ENCODE results near the gene FBXW8. TPM values are rescaled to one million over a fixed set of nuclear protein-coding genes. Genes with fewer than 3 reads are reported as not detected.

FBXW8 gene
- total RNA-seq (ENCODE audit: low replicate concordance) = 27.7 and 28.2 TPM in 2 replicates
- long read RNA-seq, full-length matches to known transcripts = 13 of 23 reads
- long read RNA-seq, partial matches to known transcripts = 1 of 23 reads
- long read RNA-seq, other reads (novel, unspliced or antisense) = 9 of 23 reads

- H3K27me3 Mint-ChIP-seq = peaks cover 5% of the 10 kb centered on the region
- H3K36me3 Mint-ChIP-seq = peaks cover 8% of the 10 kb centered on the region
- peak within 1 kb of the TSS; percentile 90 for H3K4me3 Mint-ChIP-seq
- H3K9me3 Mint-ChIP-seq = no peaks in the 10 kb centered on the region
- H3K4me1 Mint-ChIP-seq (ENCODE audit: unreplicated experiment) = peaks cover 18% of the 10 kb centered on the region
- DNase-seq (ENCODE audit: extremely low spot score, unreplicated experiment) = peak; percentile 85
- peak within 1 kb of the TSS; percentile 81 for H3K27ac Mint-ChIP-seq
- no peak for TF ChIP-seq CTCF (conservative IDR thresholded peaks at IDR 0.05)
Observed at GRCh38 chr12:116910645-116911451, at the start of gene FBXW8. Gene FBXW8, plus strand, starts transcription at chr12:116910950. Its CDS starts 88 bp downstream, at chr12:116911038.

GRCh38 chr12:116861320-116861719, 49.4 kb upstream of the FBXW8 start:
- Mint-ChIP-seq H3K27ac (no peak overlapping the region), H3K4me3 (no peak overlapping the region), H3K27me3 (peaks cover 4% of the 10 kb centered on the region), H3K36me3 (peaks cover 3% of the 10 kb centered on the region), H3K4me1 (ENCODE audit: unreplicated experiment) (peaks cover 25% of the 10 kb centered on the region), H3K9me3 (no peaks in the 10 kb centered on the region)
- DNase-seq (ENCODE audit: extremely low spot score, unreplicated experiment) = no peak
- no peak for TF ChIP-seq CTCF (conservative IDR thresholded peaks at IDR 0.05)

GRCh38 chr12:116862167-116862566, 48.6 kb upstream of the FBXW8 start:
- peaks cover 25% of the 10 kb centered on the region for H3K4me1 Mint-ChIP-seq (ENCODE audit: unreplicated experiment)

DNA sequence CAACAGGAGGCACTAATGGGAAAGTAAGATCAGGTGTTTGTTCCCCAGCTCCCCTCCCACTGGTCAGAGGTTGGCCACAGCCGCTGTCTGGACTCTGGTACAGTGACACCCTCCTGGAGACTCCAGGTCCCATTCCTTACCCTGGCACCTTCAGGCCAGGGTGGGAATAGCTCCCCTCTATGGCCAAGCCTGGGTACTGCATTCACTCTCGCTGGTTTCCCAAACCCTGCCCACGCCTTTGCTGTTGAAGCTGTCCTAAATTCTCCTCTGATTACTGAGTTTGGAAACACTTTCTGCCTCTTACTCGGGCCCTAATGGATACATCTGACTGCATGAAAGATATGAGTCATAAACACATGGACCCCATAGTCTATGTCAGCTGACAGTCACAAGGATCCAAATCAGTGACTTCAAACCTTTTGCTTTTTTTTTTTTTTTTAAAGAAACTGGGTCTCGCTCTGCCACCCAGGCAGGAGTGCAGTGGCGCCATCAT, 47.4 kb upstream of the FBXW8 start:
- peaks cover 3% of the 10 kb centered on the region for H3K36me3 Mint-ChIP-seq
- H3K4me3 Mint-ChIP-seq = no peak overlapping the region
- H3K9me3 Mint-ChIP-seq = no peaks in the 10 kb centered on the region
- TF ChIP-seq CTCF (conservative IDR thresholded peaks at IDR 0.05) = peak; percentile 73
- DNase-seq (ENCODE audit: extremely low spot score, unreplicated experiment) = no peak
- peaks cover 20% of the 10 kb centered on the region for H3K4me1 Mint-ChIP-seq (ENCODE audit: unreplicated experiment)
- H3K27me3 Mint-ChIP-seq = peaks cover 4% of the 10 kb centered on the region
- H3K27ac Mint-ChIP-seq = no peak overlapping the region

More at GRCh38 chr12:116862167-116862566, 48.6 kb upstream of the FBXW8 start:
- no peak for DNase-seq (ENCODE audit: extremely low spot score, unreplicated experiment)
- TF ChIP-seq CTCF (conservative IDR thresholded peaks at IDR 0.05) = no peak
- no peaks in the 10 kb centered on the region for H3K9me3 Mint-ChIP-seq
- peaks cover 3% of the 10 kb centered on the region for H3K36me3 Mint-ChIP-seq
- H3K27ac Mint-ChIP-seq = no peak overlapping the region
- H3K4me3 Mint-ChIP-seq = no peak overlapping the region
- peaks cover 4% of the 10 kb centered on the region for H3K27me3 Mint-ChIP-seq

DNA sequence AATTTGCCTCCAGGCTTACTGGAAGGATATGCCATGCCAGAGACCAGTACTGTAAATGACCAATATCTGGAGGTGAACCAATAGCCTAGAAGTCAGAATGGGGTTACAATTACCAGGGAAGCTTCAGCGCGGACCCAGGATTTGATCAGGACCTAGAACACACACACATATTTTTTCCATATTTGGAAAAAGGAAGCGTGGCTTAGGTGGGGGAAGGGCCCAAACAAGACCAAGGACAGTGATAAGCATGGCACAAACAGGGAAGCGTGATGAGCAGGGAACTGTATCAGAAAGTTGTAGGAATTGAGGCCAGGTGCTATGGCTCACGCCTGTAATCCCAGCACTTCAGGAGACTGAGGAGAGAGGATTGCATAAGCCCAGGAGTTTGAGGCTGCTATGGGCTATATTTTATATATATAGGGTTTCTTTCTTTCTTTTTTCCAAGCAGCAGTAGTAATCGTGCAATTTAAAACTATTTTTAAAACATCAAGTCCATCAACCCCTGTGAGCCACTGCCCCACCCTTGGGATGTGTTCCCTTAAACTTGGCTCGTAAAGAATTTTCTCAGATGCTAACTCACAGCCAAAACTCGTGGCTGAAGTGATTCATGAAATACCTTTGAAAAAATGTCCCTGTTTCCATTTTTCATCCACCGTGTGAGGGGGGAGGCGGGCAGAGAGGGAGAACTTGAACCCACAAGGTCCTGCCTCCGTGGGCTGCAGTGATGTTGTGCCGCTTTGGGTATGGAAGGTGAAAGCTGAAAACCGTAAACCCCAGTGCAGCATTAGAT, 46.2 kb upstream of the FBXW8 start:
- H3K4me1 Mint-ChIP-seq (ENCODE audit: unreplicated experiment) = peaks cover 13% of the 10 kb centered on the region
- H3K36me3 Mint-ChIP-seq = peaks cover 3% of the 10 kb centered on the region

More for the DNA sequence above, 46.2 kb upstream of the FBXW8 start:
- no peak for TF ChIP-seq CTCF (conservative IDR thresholded peaks at IDR 0.05)
- Mint-ChIP-seq H3K9me3 (no peaks in the 10 kb centered on the region), H3K4me3 (no peak overlapping the region), H3K27ac (no peak overlapping the region), H3K27me3 (no peaks in the 10 kb centered on the region)
- DNase-seq (ENCODE audit: extremely low spot score, unreplicated experiment) = no peak
